ENCODE data around the gene ACLY. TPM values are rescaled to one million over a fixed set of nuclear protein-coding genes. Genes with fewer than 3 reads are reported as not detected.
A peak's percentile ranks its signal among the peaks of the same experiment; 100 is the strongest.

The ACLY gene
- total and polyA plus RNA-seq, 2 of the 13 experiments (the other 11 are each of a cell fraction or from before 2014, with no cell fraction given) = 111 to 218 TPM

DNA sequence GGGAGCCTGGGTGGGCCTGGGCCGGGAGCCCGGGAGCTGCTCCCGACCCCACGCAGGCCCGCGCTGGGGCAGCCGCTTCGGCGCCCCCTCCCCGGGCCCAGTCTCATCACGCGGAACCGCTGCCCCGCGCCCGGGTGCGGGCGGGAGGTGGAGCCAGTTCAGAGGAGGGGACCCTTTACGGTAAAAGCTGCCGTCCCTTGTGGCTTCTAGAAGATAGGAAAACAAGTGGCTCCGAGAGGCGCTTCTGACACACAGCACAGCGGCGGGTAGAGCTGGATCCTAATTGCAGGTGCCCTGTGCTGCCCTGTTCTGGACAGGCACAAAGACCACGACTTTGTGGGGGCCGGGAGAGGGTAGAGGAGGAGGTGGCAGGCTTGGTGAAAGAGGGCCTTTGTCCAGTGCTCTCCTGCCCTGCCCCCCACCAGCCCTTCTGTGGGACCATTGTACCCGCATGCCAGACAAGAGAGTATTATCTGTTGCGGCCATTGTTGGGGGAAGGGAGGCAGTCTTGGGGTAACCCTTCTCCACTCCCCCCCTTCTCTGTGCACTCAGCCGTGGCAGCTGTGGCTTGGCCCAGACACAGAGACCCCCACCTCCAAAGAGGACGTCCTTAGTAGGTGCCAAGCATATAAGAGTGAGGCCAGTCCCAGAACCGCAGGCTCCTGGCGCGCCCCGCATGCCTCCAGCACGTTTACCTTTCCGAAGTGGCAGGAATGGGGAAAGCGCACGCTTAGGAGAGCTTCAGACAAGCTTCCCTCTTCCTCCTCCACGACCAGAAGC is 48.6 kb upstream of the ACLY start (continued):
- TF ChIP-seq MED8 (CRISPR knock-in tag; IDR thresholded peaks at IDR 0.05; ENCODE audit: insufficient replicate concordance) (peak; percentile 36), TBX3 (IDR thresholded peaks at IDR 0.05; ENCODE audit: borderline replicate concordance) (peak; percentile 38; the same call in 1 of the 2 replicates), MZF1 (CRISPR knock-in tag; IDR thresholded peaks at IDR 0.05; ENCODE audit: borderline replicate concordance) (0 out of 2 replicates have a peak, but pooled peaks have one; percentile 51), PTBP1 (IDR thresholded peaks at IDR 0.05; ENCODE audit: low read depth, low read length, poor library complexity, severe bottlenecking) (peak; percentile 58), ZNF17 (CRISPR knock-in tag; IDR thresholded peaks at IDR 0.05) (no peak), SP2 (CRISPR knock-in tag; IDR thresholded peaks at IDR 0.05) (no peak), ZNF572 (CRISPR knock-in tag; IDR thresholded peaks at IDR 0.05) (no peak), U2AF1 (optimal IDR thresholded peaks at IDR 0.05; ENCODE audit: low read depth, low read length) (no peak), ZNF567 (CRISPR knock-in tag; IDR thresholded peaks at IDR 0.05; ENCODE audit: borderline replicate concordance) (peak; percentile 71; the same call in 1 of the 2 replicates), GATA4 (IDR thresholded peaks at IDR 0.05; ENCODE audit: borderline replicate concordance, low read depth) (peak; percentile 50; the same call in 1 of the 2 replicates), TMF1 (CRISPR knock-in tag; IDR thresholded peaks at IDR 0.05; ENCODE audit: low read depth) (0 out of 2 replicates have a peak, but pooled peaks have one; percentile 31), MEIS2 (CRISPR knock-in tag; IDR thresholded peaks at IDR 0.05) (no peak), DR1 (CRISPR knock-in tag; IDR thresholded peaks at IDR 0.05) (0 out of 2 replicates have a peak, but pooled peaks have one; percentile 26), DPF2 (CRISPR knock-in tag; IDR thresholded peaks at IDR 0.05; ENCODE audit: borderline replicate concordance, low read depth) (peak; percentile 34; the same call in 1 of the 2 replicates), RXRA (CRISPR knock-in tag; IDR thresholded peaks at IDR 0.05) (peak; percentile 67), SRSF1 (optimal IDR thresholded peaks at IDR 0.05; ENCODE audit: low read depth, low read length) (peak; percentile 23), HMG20B (CRISPR knock-in tag; conservative IDR thresholded peaks at IDR 0.05) (peak; percentile 43), TP53 (CRISPR knock-in tag; conservative IDR thresholded peaks at IDR 0.05) (no peak), ZNF225 (CRISPR knock-in tag; IDR thresholded peaks at IDR 0.05) (no peak), CHD2 (IDR thresholded peaks at IDR 0.05; ENCODE audit: low read depth, low read length) (peak; percentile 49; the same call in 1 of the 2 replicates), RCOR2 (CRISPR knock-in tag; IDR thresholded peaks at IDR 0.05) (0 out of 2 replicates have a peak, but pooled peaks have one; percentile 23), YY1 (IDR thresholded peaks at IDR 0.05; ENCODE audit: insufficient read depth, insufficient replicate concordance, low read depth, low read length) (peak; percentile 86)
- TF ChIP-seq, protein P1, sequence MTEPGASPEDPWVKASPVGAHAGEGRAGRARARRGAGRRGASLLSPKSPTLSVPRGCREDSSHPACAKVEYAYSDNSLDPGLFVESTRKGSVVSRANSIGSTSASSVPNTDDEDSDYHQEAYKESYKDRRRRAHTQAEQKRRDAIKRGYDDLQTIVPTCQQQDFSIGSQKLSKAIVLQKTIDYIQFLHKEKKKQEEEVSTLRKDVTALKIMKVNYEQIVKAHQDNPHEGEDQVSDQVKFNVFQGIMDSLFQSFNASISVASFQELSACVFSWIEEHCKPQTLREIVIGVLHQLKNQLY (CRISPR knock-in tag; IDR thresholded peaks at IDR 0.05) = no peak
- TF ChIP-seq, protein P2, sequence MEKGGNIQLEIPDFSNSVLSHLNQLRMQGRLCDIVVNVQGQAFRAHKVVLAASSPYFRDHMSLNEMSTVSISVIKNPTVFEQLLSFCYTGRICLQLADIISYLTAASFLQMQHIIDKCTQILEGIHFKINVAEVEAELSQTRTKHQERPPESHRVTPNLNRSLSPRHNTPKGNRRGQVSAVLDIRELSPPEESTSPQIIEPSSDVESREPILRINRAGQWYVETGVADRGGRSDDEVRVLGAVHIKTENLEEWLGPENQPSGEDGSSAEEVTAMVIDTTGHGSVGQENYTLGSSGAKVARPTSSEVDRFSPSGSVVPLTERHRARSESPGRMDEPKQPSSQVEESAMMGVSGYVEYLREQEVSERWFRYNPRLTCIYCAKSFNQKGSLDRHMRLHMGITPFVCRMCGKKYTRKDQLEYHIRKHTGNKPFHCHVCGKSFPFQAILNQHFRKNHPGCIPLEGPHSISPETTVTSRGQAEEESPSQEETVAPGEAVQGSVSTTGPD (CRISPR knock-in tag; IDR thresholded peaks at IDR 0.05) = peak; percentile 49; the same call in 1 of the 2 replicates
- TF ChIP-seq, protein P3, sequence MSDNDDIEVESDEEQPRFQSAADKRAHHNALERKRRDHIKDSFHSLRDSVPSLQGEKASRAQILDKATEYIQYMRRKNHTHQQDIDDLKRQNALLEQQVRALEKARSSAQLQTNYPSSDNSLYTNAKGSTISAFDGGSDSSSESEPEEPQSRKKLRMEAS (IDR thresholded peaks at IDR 0.05) = peak; percentile 20
- TF ChIP-seq, protein P4, sequence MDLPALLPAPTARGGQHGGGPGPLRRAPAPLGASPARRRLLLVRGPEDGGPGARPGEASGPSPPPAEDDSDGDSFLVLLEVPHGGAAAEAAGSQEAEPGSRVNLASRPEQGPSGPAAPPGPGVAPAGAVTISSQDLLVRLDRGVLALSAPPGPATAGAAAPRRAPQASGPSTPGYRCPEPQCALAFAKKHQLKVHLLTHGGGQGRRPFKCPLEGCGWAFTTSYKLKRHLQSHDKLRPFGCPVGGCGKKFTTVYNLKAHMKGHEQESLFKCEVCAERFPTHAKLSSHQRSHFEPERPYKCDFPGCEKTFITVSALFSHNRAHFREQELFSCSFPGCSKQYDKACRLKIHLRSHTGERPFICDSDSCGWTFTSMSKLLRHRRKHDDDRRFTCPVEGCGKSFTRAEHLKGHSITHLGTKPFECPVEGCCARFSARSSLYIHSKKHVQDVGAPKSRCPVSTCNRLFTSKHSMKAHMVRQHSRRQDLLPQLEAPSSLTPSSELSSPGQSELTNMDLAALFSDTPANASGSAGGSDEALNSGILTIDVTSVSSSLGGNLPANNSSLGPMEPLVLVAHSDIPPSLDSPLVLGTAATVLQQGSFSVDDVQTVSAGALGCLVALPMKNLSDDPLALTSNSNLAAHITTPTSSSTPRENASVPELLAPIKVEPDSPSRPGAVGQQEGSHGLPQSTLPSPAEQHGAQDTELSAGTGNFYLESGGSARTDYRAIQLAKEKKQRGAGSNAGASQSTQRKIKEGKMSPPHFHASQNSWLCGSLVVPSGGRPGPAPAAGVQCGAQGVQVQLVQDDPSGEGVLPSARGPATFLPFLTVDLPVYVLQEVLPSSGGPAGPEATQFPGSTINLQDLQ (CRISPR knock-in tag; IDR thresholded peaks at IDR 0.05) = 0 out of 2 replicates have a peak, but pooled peaks have one; percentile 25

All from HepG2 (cell line).